DMS79 (cell line): Measurements from ENCODE around the gene IRF7.

ENCODE experiments used
- DNase-seq: peaks from one replicate; lab custom pipeline; 2025; lab: John Stamatoyannopoulos, UW

Gene IRF7

DNA sequence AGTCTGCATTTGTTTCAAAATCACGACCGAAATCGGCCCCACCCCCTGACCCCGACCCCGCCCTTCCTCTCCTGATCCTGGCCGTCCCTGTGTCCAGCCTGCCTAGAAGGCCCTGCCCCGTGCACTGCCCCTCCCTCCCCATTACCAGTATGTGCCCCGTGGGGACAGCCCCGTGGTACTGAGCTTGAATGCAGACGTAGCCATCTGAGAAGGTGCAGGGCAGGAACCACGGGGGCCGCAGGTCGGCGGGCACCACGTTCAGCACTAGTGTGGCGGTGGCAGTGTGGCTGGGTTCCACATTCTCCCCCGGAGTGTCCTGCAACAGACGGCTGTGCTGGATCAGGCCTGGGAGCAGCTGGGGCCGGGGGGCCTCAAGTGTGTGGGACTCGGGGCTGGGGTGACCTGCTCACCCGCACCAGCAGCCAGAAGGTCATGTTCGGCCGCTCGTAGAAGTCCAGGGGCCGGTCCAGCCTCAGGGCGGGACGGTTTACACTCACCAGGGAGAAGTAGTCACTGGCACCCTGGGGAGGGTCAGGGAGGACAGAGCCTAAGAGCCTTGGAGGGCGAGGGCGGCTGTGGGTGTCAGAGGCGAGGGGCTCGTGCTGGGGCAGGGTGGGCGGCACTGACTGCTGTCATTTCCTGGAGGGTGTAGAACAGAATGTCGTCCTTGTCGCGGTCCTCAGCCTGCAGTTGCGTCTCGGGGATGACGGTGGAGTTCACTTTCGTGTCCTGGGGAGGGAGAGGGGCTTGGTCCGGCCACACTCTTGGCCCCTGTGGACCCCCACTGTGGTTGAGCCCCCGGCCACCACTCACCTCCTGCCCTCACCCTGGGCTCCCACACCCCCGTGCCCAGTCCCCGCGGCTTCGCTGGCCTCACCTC lies 5.4 kb upstream of the IRF7 start:
- DNase-seq: no peak

DNA sequence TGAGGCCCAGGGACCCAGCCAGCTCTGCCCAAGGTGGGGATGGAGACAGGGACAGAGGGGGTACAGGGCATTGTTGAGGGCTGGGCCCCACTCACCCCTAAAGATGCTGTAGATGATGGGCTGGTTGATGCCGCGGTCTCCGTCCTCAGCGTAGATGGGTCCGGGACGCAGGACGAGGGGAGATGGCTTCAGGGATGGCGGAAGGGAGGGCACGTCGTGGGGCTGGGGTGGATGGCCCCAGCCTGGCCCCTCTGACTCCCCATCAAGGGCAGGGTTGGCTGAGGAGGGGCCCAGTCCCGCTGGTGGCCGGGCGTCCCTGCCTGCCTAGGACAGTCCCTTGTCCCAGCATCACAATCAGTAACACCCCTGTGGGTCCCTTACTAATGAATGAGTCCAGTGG lies 4.5 kb upstream of the IRF7 start:
- no peak for DNase-seq

DNA sequence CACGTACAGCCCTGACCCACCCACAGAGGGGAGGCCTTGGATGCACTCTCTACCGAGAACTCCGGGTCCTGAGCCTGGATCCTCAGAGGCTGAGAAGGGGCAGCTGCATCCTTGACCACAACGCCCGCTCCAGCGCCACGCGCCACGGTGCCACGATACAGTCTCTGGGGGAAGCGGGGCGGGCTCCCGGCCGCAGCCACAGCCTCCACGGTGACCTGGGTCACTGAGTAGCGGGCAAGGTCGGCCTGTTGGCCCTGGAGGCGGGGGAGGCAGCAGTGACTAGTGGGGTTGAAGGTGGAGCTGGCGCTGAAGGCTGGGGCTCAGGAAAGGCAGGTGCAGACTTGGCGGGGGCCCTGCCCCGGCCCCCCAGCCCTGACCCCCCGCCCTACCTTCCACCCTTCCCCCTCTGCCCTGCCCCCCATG lies 3.9 kb upstream of the IRF7 start:
- no peak for DNase-seq

DNA sequence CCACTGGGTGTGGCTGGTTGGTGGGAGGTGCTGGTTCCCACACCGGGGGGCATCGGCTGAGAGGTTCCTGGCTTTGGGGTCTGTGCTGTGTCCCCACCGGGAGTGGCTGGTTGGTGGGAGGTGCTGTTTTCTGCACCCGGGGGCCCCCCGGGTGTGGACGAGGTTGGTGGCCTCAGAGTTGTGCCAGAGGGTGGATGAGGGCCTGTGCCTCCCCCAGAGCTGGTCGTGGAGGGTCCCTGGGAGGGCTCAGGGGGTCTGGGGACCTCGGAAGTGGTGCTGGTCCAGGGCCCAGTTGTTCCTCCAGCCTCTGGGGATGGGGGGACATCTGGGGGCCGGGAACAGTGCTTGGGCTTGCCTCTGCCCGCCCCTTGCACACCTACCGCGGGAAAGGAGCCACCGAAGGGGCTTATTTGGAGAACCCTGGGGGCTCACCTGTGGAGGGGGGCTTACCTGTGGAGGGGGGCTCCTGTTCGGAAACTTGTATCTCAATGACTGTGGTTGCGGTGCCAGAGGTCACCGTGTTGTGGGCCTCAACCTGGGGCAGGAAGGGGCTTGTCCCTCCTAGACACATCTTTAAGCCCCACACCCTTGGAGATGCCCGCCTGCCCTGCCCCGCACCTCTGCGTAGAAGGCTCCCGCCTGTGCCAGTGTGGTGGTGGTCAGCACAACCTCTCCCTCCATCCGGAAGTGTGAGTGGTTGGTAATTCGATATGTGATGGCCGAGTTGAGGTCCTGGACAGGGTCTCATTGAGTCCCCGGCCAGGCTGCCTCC lies 3.3 kb upstream of the IRF7 start:
- no peak for DNase-seq

DNA sequence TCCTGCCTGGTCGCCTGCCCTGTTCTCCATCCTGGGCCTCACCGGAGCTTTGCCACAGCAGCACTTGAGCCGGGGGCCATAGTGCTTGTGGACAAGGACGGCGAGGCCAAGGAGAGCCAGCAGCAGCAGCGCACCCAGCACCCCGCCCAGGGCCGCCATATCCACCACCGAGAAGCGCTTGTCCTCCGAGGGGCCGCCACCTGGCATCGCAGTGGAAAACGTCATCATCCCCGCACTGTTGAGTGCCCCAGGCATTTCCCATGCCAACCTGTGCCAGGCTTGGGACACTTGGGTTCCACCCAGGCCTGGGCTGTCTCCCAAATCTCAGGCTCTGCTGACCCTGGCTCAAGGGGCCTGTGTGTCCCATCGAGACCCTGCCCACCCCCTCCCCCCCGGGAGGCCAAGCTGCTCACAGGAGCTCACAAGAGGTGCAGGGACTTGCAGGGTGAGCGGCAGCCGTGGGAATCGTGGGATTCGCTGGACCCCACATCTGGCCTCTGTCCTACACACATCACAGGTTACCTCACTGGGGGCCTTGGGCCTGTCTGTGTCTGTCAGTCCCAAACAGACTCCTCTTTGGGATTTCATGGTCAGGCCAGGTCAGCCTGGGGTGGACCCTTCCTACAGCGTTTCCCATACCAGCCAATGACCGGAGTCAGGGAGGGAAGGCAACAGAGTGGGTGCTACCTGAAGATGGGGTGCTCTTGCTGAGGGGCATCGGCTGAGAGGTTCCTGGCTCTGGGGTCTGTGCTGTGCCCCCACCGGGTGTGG lies 2.3 kb upstream of the IRF7 start:
- no peak for DNase-seq

DNA sequence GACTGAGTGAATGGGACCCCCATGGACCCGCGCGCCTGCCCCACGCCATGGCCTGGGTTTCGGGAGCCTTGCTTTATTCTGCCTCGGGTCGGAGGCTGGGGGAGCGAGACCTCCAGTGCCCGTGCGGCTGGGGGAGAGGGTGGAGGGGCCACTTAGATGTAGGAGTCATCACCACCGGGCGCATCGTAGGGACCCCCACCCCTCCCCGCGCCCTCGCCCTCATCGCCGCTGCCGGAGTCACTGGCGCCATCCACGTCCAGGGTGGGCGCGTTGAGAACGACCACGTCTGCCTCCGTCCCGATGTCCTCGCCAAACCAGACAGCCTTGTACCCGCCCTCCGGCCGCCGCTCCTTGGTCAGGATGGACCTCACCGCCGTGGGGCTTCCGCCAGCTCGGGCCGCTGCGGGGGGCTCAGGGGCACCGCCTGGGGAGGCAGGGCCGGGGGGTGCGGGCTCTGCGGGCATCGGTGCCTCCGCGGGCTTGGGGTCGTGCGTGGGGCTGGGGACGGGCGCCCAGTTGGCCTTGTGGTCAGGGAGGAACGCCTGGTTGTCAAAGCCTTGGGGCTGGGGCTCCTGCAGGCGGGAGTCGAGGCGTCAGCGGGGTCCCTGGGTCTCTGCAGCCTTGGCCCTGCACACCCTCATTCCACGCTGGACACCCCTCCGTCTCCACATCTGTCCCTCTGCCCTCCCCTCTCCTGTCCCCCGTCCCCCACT lies 1.6 kb upstream of the IRF7 start:
- DNase-seq: no peak

DNA sequence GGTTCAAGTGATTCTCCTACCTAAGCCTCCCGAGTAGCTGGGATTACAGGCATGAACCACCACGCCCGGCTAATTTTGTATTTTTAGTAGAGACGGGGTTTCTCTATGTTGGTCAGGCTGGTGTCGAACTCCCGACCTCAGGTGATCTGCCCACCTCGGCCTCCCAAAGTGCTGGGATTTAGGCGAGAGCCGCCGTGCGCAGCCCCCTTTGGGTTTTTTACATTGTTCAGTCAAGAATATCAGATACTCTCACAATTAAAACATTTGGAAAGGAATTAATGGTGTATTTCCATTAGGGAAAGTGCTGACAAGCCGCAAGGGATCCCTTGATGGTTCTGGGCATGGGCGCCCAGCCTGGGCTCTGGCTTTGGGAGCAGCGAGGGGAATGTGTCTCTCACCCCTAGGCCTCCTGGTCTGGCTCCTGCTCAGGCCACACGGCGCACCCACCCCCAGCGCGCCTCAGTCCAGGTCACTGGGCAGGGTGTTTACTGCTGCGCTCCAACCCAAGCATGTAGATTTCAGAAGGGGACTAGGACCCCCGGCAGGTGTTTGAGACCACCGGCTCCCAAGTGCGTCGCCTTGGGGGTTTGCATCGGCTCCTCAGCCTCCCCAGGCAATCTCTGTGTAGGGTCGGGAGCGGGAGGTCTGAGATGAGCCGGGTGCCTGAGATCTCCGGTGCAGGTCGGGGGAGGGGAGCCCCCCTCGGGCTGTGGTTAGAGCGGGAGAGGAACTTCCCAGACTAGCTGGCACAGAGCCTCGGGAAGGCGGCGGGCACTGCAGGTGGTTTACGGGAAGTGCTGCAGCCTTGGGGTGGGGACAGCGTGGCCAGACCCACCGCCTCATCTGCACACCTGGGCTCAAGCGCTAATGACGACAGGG lies 809 bp upstream of the IRF7 start:
- no peak for DNase-seq

DNA sequence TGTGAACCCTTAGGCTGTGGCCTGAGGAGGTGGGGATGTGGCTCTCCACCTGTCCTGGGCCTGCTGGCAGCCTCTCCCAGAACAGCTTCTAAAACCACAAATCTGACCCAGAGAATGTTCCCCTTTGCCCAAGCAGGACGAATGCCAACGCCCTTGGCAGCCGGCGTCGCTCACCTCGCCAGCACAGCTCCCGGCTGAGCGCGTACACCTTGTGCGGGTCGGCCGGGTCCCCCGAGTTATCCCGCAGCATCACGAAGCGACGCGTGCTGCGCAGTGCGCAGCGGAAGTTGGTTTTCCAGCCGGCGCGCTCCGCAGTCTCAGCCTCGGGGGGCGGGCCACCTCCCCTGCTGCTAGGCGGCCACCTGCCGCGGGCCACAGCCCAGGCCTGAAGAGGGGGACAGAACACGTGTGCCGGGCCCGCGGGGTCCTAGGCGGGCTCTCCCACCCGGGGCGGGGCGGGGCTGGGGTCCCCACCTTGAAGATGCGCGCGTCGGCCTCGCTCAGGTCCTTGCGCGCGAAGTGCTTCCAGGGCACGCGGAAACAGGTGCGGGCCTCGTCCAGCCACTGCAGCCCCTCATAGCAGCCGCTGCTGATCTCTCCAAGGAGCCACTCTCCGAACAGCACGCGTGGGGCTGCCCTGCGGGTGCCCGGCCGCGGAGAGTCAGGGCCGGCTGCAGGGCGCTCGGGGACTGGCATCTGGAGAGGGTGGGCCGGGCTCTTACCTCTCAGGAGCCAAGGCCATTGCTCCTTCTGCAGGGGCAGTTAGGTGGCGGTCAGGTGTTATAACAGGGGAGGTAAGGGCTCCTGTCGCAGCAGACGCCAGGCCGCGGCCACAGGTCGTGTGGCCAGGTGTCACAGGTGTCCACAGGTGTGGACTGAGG lies 887 bp downstream of the IRF7 start:
- DNase-seq: no peak

DNA sequence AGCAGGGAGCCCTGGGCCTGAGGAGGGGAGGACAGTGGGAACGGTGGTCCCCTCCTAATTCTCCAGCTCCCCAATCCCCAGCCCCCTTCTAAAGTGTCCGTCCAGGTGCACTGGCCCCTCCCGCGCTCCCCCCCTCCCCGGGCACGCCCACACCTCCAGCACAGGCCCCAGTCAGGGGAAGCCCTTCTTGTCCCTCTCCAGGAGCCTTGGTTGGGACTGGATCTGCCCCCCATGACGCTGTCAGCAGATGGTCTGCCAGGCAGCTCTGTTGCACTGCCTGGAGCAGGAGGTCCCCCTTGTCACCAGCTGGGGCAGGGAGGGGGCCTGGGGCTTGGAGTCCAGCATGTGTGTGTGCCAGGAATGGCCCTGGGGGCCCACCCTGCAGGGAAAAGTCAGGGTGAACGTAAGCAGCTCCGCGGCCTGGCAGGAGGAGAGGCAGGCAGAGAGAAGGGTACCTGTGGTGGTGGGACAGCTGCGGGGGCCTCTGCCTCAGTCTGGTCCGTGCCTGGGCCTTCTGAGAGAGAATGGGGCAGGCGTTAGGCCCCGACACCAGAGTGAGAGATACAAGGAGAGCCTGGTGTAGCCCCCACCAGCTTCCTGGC lies 1.6 kb downstream of the IRF7 start:
- no peak for DNase-seq

DNA sequence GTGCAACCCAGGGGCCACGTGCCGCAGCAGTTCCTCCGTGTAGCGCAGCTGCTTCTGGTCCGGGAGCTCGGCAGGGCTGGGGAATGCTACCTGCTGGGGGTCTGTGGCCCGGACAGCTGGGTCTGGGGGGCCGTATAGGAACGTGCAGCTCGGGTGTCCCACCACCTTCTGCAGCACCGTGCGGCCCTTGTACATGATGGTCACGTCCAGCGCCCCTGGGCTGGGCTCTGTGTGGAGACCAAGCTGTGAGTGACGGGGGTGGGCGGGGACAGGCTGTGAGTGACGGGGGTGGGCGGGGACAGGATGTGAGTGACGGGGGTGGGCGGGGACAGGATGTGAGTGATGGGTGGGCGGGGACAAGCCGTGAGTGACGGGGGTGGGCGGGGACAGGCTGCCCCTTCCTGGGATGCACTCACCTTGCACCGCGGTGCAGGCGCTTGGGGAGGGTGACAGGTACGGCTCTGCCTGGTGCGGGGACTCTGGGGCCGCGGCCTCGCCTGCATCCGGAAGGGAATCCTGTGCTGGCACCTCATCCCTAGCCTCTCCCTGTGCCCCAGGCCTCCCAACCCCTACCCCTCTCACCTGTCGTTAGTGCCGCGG lies 2.3 kb downstream of the IRF7 start:
- DNase-seq: no peak

DNA sequence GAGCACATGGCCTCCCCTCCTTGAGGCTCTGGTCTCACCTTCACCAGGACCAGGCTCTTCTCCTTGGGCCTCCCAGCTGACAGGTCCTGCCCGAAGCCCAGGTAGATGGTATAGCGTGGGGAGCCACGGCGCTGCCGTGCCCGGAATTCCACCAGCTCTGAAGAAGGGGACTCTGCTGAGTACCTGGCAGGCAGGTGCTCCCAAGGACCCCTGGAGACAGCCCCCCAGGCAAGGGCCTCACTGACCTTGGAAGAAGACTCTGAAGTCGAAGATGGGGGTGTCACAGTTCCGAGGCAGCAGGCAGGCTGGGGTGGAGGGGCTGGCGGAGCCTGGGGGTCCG lies 2.8 kb downstream of the IRF7 start:
- no peak for DNase-seq

DNA sequence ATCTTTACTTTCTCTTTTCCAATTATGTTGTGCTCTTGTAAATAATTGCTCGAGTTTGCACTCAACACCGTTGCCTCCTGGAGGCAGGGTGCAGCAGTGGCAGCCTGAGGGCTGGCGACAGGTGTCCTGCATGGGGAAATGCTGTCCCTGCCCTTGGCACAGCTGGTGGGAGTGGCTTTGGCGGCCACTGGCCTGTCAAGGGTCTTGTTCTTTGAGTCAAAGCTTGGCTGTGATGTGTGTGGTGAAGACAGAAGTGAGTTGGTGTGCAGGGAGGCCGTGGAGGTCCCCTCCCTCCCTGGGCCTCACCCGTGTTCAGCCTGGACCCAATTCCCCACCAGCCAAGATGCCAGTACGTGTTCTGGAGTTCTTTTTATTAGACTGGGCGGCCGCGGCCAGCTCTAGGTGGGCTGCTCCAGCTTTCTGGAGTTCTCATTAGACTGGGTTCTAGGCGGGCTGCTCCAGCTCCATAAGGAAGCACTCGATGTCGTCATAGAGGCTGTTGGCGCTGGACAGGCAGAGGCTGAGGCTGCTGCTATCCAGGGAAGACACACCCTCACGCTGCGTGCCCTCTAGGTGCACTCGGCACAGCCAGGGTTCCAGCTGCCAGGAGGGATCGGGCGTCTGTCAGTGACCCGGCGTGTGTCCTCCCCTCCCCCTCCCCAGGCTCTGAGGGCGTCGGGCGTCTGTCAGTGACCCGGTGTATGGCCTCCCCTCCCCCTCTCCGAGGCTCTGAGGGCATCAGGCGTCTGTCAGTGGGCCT lies 3.4 kb downstream of the IRF7 start:
- no peak for DNase-seq

DNA sequence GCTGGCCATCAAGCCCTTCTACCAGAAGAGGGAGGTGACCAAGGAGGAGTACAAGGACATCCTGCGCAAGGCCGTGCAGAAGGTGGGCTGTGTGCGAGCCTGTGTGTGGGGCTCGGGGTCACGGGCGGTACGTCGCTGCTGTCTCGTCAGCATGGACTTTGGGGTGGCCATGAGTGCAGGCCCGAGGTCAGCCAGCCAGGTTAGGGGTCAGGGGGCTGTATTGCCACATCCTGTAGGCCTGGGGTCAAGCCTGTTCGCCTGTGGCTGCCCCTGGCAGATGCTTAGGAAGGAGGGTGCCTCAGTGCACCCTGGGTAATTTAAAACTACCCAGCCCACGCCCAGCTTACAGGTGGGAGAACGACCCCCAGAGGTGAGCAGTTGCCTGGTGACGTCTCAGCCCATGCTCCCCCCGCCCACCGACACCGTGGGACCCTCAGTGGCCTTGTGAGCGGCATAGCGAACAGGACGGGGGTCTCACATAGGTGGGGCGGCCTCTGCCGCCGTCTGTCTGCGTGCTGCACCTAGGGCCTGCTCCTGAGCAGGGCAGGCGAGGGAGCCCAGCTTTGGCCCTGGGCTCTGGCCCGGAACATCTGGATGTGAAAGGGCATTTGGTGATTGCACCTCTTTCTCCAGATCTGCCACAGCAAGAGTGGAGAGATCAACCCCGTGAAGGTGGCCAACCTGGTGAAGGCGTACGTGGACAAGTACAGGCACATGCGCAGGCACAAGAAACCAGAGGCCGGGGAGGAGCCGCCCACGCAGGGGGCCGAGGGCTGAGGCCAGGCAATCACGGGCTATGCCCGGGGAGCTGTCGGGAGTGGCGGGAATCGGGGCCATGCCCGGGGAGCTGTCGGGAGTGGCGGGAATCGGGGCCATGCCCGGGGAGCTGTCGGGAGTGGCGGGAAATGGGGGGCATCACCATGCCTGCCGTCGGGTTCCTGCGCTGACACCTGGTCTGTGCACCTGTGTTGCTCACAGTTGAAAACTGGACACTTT lies 4.5 kb downstream of the IRF7 start:
- no peak for DNase-seq

DNA sequence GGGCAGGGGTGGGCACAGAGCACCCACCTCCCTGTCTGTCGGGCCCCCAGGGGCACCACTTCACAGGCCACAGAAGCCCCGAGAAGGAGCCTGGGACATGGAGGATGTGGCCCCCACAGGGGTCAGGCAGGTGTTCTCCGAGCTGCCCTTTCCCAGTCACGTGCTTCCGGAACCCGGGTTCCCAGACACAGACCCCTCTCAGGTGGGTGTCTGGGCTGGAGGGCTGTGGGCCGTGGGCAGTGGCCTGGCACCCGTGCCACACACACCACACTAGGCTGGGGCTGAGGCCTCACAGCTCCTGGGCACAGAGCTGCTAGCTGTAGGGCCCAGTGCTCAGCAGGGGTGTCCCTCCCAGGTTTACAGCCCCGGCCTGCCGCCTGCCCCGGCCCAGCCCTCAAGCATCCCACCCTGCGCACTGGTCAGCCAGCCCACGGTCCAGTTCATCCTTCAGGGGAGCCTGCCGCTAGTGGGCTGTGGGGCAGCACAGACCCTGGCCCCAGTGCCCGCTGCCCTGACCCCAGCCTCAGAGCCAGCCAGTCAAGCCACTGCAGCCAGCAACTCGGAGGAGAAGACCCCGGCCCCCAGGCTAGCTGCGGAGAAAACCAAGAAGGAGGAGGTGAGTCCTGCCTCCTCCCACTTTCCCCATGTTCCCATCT lies 5.5 kb downstream of the IRF7 start:
- no peak for DNase-seq

DNA sequence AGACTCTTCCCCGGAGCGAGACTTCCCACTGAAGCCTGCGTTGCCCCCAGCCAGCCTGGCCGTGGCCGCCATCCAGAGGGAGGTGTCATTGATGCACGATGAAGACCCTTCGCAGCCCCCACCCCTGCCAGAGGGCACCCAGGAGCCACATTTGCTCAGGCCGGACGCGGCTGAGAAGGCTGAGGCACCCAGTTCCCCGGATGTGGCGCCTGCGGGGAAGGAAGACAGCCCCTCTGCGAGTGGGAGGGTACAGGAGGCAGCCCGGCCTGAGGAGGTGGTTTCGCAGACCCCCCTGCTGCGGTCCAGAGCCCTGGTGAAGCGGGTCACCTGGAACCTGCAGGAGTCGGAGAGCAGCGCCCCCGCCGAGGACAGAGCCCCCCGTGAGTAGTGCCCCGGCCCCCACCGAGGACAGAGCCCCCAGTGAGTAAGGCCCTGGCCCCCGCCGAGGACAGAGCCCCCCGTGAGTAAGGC lies 6.4 kb downstream of the IRF7 start:
- DNase-seq: no peak

DNA sequence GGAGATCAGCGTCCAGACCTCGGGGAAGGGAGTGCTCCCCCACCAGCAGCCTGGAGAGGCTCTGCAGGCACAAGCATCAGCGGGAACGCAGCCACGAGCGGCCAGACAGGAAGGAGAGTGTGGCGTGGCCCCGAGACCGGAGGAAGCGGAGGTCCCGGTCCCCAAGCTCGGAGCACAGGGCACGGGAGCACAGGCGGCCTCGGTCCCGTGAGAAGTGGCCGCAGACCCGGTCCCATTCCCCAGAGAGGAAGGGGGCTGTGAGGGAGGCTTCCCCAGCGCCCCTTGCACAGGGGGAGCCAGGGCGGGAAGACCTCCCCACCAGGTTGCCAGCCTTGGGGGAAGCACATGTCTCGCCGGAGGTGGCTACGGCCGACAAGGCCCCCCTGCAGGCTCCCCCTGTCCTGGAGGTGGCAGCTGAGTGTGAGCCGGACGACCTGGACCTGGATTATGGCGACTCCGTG lies 6.9 kb downstream of the IRF7 start:
- no peak for DNase-seq
